HG02981 (cell line): Measurements from ENCODE around the gene MAK.
"Not testable (repeated sequence)": the region's sequence is repeated elsewhere in the genome, so short reads cannot be mapped to it uniquely, and the experiment has no call there.

Source experiments
- ATAC-seq: cut with Tn5 transposase; IDR thresholded peaks from one replicate; pipeline ENCODE4 v1.9.1; 2021; ENCODE audit warnings: mild to moderate bottlenecking, moderate library complexity; ENCODE audit not compliant: unreplicated experiment

Gene MAK

DNA sequence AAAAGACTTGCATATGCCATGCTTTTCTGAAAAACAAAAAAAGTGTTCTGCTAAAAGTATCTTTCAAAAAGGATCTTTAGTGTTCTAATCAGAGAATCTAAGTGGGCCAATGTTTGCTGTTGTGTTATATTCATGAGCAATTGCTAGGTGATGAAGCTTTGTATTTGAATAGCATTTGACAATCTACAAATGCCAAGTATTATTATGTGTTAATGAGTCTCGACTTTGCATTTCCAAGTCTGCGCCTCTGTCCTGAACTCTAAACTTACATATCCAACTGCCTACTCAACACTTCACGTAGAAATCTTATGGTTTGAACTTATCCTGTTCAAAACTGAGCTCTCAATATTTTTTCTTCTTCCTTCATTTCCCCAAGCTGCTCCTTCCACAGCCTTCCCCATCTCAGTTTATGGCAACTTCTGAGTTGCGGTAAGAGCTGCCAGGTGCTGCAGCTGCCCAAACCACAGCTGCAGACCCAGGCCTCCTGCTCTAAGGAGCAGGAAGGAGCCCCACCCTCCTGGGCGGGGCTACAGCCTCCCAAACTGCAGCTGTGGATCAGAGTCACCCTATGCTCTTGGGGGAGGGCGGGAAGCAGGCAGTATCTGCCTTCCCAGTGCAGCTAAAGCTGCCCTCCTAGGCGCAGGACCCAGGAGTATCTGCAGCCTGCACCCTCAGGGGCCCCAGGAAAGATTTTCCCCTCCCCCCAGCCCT lies 16.7 kb upstream of the MAK start:
- ATAC-seq, result no peak

DNA sequence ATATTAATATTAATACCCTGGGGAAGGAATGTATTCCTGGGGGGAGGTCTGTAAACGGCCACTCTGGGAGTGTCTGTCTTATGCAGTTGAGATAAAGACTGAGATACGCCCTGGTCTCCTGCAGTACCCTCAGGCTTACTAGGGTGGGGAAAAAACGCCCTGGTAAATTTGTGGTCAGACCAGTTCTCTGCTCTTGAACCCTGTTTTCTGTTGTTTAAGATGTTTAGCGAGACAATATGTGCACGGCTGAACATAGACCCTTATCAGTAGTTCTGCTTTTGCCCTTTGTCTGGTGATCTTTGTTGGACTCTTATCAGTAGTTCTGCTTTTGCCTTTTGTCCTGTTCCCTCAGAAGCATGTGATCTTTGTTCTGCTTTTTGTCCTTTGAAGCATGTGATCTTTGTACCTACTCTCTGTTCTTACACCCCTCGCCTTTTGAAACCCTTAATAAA lies 15.5 kb upstream of the MAK start:
- not testable (repeated sequence) for ATAC-seq

DNA sequence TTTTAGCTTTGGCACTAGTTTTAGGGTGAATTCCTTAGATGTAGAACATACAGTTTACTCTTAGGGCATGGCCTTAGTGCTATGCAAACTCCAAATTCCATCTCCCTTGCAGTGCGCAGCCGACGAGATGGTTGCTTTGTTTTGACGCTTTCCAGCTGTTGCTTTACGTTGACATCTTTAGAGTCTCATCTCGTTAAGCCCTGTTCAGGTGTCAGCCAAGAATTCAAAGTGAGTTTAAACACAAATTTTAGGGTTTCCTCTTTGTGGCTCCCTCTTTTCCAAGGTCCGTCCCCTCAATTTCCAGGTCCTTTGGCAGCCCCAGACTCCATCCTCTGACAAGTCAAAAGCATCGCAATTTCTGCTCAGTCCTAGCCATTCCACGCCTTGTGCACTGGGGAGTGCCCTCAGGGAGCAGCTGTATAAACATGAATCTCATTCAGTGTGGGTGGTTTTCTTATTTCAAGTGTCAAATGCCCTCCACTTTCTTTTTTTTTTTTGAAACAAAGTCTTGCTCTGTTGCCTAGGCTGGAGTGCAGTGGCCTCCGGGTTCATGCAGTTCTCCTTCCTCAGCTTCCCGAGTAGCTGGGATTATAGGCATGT lies 14.1 kb upstream of the MAK start:
- ATAC-seq, result no peak

DNA sequence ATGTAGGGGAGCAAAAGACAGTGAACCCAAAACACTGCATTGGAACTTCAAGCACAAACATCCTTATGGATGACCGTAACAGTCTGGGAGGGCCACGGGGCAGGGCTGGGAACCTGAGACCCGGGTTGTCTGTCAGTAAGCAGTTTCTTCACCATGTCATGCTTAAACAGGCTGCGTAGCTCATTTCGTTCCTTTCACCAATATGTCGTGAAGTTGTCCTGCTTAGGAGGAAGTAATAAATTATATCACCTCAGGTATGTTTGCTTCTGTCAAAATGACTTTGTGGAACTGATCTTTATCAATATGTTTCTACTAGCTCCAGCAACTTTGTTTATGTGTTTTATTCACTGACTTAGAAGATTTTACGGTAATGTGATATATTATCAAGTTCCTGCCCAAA lies 12.4 kb upstream of the MAK start:
- ATAC-seq, result no peak

DNA sequence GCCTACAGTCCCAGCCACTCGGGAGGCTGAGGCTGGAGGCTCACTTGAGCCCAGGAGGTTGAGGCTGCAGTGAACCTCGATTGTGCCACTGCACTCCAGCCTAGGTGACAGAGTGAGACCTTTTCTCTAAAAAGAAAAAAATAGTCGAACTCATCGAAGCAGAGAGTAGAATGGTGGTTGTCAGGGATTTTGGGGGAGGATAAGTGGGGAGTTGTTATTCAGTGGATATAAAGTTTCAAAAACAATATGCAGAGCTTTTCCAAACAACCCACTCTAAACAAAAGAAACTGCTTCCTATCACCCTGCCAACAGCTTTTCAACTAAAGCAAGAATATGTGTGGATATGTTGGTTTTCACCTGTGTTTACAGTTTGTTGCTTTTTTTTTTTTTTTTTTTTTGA lies 11.6 kb upstream of the MAK start:
- ATAC-seq, result no peak

DNA sequence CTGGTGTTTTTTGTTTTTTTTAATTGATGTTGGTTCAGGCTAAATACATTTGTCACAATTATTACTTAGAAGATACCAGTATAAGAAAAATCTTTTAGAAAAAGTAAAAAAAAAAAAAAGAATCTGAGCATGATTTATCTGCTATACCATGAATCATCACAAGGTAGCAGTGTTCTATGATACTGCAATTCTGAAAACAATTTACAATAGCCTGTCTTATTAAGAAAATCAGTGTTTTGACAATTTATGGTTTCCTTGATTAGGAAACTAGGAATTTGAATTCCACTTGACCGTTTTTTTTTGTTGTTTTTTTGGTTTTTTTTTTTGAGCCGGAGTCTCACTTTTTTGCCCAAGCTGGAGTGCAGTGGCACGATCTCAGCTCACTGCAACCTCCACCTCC lies 9.3 kb upstream of the MAK start:
- ATAC-seq, result no peak

DNA sequence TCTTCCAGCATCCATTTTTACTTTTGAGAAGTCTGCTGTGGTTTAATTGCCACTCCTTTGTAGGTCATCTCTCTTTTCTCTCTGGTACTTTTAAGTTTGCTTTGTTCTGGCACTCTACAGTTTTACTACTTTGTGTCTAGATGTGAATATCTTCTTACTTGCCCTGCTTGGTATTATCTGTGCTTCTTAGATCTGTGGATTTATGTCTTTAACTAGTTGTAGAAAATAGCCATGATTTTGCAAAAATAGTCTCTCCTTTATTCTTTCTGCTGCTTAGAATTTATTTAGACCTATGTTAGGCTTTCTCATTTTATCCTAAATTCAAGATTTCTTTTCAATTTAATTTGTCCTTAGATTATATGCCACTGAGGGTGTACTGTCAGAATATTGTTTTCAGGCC lies 5.2 kb upstream of the MAK start:
- no peak for ATAC-seq

DNA sequence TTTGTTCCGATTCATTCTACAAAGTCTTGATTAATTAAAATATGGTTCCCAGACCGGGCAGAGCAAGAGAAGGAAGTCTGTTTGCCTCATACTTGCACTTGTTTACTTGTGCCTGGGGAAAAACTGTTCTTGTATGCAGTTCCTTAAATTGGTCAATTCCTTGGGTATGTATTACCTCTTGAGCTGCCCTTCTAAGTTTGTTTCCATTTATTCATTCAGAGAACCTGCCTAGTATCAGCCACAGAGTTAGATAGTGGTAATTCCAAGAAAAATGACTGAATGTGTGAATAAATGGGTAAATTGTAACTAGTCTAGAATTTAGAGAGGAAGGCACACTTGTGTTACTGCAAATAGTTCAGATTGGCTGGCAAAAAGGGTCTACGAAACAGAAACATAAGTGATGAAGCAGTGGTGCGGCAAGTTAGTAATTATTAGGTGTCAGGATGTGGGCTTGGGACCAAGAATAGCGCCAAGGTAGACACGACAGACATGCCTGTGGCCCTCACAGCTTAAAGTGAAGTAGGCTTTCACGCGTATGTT lies 525 bp upstream of the MAK start:
- peak; percentile 71 for ATAC-seq

DNA sequence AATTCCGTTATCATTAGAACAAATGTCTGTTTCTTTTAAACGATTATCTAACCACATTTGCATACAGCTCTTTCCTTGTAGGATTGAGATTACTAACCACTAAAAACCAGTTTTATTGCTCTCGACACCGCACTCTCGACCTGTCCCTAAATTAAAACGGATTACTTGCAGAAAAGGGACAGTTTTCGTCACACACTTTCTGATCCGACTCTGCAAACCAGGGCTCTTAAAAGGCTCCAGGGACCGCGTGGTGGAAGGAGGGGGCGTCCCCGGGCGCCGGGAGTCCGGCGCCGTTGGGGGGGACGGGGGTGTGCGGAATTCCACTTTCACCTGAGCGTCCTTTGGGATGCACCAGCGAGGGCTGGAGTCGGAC lies 731 bp downstream of the MAK start:
- ATAC-seq, result no peak

DNA sequence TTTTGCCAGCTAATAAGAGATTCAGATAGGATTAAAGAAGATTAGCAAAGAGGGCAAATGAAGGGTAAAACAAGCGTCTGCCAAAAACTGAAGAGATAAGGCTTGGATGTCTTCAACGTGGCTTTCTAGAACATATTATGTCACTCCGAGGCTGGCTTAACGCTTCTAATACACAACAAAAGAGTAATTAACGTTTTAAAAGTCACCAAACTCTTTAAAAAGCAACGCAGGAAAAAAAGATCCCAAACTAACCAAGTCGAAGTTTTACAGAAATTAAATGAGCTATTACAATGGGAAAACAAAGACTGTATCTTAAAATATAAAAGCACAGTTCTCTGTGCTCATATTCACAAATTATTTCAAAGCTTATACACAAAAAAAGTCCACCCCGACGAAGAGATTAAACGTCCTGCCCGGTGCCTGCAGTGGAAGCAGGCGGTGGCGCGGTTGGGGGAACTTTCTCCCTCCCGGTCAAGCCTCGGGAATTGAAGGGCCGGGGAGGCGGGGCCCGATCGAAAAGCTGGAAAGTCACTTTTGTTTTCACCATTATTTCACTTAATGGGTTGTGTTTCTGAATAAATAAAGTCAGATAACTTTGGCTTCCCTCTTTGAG lies 1.2 kb downstream of the MAK start:
- ATAC-seq, result no peak

DNA sequence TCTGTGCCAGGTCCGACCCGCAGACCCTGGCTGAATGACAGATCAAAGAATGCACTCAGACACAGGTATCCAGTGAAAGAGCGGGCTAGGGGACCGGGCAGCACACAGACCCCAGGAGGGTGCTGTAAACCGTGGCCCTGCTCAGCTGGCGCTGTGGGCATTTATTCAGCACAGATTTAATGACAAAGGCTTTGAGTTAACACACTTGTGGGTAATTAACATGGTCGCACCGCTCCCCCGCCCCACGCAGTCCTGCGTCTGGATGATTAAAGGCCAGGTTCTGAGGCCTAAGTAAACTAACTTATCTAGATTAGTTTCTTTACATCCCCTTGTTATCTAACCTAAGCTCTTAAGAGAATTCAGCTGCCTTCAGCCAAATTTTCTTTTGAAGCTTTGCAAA lies 3.5 kb downstream of the MAK start:
- ATAC-seq, result no peak

DNA sequence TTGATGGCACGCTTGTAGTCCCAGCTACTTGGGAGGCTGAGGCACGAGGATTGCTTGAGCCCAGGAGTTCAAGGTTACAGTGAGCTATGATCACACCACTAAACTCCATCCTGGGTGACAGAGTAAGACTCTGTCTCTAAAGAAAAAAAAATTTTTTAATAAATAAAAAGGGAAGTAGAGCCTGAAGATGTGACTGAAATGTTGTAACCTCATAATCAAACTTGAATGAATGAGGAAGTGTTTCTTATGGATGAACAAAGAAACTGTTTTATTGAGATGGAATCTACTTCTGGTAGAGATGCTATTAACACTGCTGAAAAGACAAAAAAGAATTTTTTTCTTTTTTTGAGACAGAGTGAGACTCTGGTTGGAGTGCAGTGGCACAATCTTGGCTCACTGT lies 6.7 kb downstream of the MAK start:
- no peak for ATAC-seq

DNA sequence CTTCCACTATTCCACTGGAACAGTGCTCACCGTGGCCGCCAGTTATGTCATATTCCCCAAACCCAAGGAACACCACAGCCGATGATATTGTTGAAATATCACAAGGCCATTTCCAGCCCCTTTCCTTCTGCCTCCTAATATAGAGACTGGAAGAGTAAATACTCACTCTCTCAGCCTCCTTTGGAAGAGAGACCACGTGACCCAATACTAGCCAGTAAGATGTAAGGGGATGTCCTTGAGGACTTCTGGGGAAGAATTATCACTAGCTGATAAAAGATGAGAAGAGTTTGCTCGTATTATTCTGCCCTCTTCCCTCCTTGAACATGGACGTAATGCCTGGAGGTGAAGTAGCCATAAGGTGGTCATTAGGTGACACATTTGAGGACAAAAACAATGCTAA lies 13.5 kb downstream of the MAK start:
- ATAC-seq, result no peak

DNA sequence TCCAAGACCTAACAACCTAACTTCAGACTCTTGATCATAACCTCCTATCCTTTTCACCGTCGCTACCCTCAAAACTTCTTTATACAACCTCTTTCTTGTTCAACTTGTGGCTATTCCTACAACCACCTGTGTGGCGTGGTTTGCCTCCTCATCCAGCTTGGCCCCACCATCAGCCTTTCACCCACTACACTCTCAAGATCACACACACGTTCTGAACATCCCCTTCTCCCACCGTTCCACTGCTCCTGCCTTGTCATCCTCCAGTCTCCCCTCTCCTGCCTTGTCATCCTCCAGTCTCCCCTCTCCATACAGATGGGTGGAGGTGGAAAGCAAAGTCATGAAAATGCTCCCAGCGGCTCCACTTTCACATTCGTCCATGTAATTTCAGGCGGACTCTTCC lies 14.0 kb downstream of the MAK start:
- no peak for ATAC-seq

DNA sequence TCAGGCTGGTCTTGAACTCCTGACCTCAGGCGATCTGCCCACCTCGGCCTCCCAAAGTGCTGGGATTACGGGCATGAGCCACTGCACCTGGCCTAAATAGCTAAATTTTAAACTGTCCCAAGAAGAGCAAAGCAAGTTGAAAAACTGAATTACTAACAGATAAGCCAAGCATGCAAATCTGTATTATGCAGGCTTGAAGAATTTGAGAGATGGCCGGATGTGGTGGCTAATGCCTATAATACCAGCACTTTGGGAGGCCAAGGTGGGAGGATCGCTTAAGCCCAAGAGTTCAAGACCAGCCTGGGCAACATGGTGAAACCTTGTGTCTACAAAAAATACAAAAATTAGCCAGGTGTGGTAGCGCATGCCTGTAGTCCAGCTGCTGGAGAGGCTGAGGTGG lies 24.2 kb downstream of the MAK start:
- not testable (repeated sequence) for ATAC-seq

DNA sequence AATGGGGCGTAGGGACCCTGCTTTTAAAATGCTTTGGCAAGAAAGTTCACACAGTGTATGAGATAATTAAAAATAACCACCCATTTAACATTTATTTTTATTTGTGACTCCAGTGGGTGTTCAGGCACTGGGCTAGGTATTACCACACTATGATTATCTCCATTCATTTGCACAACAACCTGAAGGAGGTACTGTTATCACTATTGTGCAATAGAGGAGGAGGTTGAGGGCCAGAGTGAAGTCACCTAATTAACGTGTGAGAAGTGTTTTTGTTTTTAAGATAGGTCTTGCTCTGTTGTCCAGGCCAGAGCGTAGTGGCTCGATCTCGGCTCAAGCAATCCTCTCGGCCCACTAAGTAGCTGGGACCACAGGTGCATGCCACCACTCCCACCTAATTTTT lies 29.2 kb downstream of the MAK start:
- ATAC-seq, result no peak

DNA sequence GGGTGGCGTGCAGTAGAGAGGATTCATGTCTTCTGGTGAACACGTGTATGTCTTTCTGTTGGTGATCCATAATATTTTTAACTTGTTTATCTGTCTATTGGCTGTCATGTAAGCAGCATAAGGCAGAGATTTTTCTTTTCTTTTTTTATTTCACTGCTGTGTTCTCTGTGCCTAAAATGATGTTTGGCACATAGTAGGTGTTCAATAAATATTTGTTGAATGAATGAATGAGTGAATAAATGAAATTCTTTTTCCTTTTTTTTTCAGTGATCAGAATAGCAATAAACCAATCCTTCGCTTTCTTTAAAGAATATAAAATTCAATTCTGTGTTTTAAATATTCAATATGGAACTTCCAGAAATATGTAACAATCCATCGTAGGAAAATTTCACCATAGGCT lies 30.0 kb downstream of the MAK start:
- no peak for ATAC-seq

DNA sequence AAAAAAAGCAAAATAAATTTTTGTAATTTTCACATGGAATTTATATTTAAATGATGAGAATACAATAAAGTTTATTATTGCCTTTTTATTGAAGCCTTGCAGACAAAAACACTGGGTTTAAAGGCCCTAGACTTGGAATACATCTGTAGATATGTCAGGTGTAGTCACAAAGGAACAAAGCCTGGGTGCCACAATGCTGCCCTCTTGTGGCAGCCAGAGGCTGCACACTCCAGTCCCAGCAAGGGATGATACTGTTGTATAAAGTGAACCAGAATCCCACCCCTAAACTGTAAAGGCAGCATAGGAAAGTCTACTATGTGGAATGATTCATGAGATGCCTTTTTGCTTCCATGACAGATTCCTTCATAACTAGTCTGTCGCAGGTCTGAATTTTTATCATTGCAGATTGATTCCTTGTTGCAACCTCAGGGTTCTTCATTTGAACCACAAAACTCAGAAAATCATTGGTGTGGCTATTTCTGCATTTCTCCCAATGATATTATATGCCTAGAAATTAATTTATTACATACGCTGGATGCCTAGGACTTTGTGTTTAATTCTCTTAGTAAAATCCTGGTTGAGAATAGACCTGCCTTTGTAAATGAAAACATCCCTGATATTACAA lies 37.0 kb downstream of the MAK start:
- peak; percentile 96 for ATAC-seq

DNA sequence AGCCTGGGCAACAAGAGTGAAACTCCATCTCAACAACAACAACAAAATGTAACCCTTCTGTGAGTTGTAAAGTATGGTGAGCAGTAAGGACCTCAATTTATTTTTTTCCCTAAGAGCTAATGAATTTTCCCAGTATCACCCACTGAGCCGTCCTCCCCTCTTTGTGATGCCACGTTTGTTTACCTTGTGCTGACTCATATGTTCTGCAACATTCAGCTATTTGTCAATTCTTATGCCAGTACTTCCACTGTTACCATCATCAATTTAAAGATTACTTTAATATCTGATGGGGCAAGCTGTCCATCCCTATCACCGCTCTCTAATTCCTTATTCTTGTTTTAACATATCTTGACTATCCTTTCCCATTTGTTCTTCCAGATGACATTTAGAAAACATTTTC lies 37.5 kb downstream of the MAK start:
- no peak for ATAC-seq

DNA sequence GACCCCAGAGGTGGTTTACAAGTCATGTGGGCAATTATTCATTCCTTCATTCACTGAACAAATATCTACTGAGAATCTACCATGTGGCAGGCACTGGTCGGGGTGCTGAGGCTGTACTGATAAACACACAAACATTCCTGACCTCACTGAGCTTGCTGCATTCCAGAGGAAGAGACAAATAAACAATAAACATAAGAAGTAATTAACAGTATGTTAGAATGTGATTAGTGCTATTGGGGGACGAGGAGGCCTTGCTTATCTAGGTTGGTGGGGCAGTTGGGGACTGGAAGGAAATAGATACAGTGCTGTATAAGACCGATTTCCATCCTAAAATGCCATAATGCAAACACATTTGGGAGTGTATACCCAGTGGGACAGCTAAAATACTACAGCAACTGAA lies 44.1 kb downstream of the MAK start:
- no peak for ATAC-seq

DNA sequence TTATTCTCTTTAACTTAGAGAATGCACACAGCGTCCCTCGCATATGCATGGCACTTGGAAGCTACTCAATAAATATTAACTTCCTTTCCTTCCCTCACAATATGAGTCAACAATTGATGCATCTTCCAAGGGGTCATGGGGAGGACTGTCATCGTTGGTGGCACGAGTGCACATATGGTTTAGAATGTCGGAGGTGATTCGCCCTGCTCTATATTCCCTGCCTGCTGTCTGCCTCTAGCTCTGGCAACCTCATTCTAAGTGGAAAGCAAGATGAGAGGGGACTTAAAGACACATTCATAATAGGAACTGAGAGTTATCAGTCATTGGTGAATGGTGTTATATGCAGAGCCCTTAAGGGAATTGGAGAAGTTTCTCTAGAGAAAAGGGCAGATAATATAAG lies 44.6 kb downstream of the MAK start:
- ATAC-seq, result no peak

DNA sequence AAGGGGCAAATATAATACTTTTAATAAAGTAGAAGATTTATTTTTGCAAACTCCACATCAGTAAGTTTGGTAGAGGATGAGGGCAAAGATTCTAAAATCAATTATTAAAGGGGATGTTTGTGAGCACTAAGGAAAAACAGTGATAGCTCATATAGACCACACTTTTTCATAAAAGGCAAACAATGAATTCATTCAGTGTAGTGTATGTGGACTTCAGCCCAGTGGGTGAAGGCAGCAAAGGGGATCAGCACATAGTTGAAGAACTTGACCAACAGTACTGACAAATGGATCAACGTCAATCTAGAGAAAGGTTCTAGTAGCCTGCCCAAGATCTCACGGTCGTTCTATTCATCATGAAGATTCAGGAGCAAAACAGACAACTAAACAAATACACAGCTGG lies 45.3 kb downstream of the MAK start:
- no peak for ATAC-seq
